Osteoblast (primary cell): ENCODE data around the gene CD84. TPM values are rescaled to one million over a fixed set of nuclear protein-coding genes. Genes with fewer than 3 reads are reported as not detected.
"Not testable (repeated sequence)": the region's sequence is repeated elsewhere in the genome, so short reads cannot be mapped to it uniquely, and the experiment has no call there.

Source experiments
- DNase-seq: peaks from one replicate; pipeline ENCODE4 v3.0.0; 2011; ENCODE audit warnings: low spot score, mixed read lengths; ENCODE audit not compliant: insufficient read length; ENCODE audit errors: missing footprints
- H2AFZ ChIP-seq: 2 replicates; pipeline ENCODE4 v1.6.0; 2011; ENCODE audit warnings: mild to moderate bottlenecking, low read length
- H3K27ac ChIP-seq: 2 replicates; pipeline ENCODE4 v1.5.1; 2011; ENCODE audit warnings: mild to moderate bottlenecking, low read depth, low read length, moderate library complexity
- H3K27me3 ChIP-seq: 2 replicates; pipeline ENCODE4 v1.6.0; 2012; ENCODE audit warnings: mild to moderate bottlenecking, control low read depth, inconsistent platforms, low read length, moderate library complexity; ENCODE audit not compliant: insufficient read depth
- H3K36me3 ChIP-seq: 2 replicates; pipeline ENCODE4 v1.5.1; 2011; ENCODE audit warnings: mild to moderate bottlenecking, low read length, control low read depth, moderate library complexity; ENCODE audit not compliant: insufficient read depth
- H3K4me1 ChIP-seq: 2 replicates; pipeline ENCODE4 v1.5.1; 2011; ENCODE audit warnings: mild to moderate bottlenecking, low read length, control low read depth, moderate library complexity; ENCODE audit not compliant: insufficient read depth
- H3K4me2 ChIP-seq: 2 replicates; pipeline ENCODE4 v1.6.0; 2011; ENCODE audit warnings: mild to moderate bottlenecking, low read length; ENCODE audit not compliant: insufficient read depth
- H3K4me3 ChIP-seq: fragments of 200-600 bp; sonication (generic); 3 replicates; pipeline ENCODE4 v1.5.1; 2012; ENCODE audit warnings: mild to moderate bottlenecking, low read length, inconsistent platforms; ENCODE audit not compliant: insufficient read depth
- H3K79me2 ChIP-seq: 2 replicates; pipeline ENCODE4 v1.6.0; 2012; ENCODE audit warnings: mild to moderate bottlenecking, low read length, control low read depth, inconsistent platforms; ENCODE audit not compliant: insufficient read depth
- H3K9me3 ChIP-seq: 2 replicates; pipeline ENCODE4 v1.5.1; 2011; ENCODE audit warnings: low read depth, low read length, control low read depth
- H4K20me1 ChIP-seq: 2 replicates; pipeline ENCODE4 v1.6.0; 2012; ENCODE audit warnings: mild to moderate bottlenecking, low read length, control low read depth; ENCODE audit not compliant: insufficient read depth
- total RNA-seq: library from RNA; depleted of rRNA; stranded (reverse); fragments of >200 nt; gene quantifications from 2 replicates; pipeline ENCODE4 v1.2.3, GENCODE V29; 2012
- TF ChIP-seq, protein P1 (sequence below): IDR thresholded peaks from 2 replicates; pipeline ENCODE4 v1.5.1; 2011; ENCODE audit warnings: mild to moderate bottlenecking, low read depth, low read length, moderate library complexity; ENCODE audit errors: extremely low read depth

Gene CD84
- total RNA-seq, 1 donor = 0.36 TPM

DNA sequence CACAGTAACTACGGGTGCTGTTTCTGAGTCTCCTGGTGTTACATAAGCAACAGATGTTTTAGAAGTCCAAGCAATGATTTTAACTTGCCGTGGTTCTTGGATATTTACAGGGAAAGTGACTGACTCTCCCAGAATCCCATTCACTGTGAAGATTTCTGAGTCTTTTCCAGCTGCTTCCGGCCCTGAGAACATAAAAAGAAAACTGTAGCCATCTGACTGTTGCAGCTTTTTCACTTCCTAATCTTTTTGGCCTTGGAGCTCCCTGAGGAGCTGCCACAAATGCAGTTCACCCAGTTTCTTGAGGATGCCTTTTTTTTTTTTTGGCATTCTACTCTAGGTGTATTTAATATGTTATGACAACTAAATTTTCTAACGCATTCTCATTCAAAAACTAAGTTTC lies 13.7 kb downstream of the CD84 start:
- Histone ChIP-seq H3K79me2 (no peaks in the 10 kb centered on the region), H4K20me1 (no peaks in the 10 kb centered on the region), H3K9me3 (no peaks in the 10 kb centered on the region), H3K4me3 (no peak overlapping the region), H3K27ac (no peak overlapping the region), H3K4me1 (no peaks in the 10 kb centered on the region), H3K4me2 (no peak overlapping the region), H3K36me3 (no peaks in the 10 kb centered on the region), H3K27me3 (no peaks in the 10 kb centered on the region), H2AFZ (no peak overlapping the region)
- DNase-seq = no peak
- TF ChIP-seq, protein P1, sequence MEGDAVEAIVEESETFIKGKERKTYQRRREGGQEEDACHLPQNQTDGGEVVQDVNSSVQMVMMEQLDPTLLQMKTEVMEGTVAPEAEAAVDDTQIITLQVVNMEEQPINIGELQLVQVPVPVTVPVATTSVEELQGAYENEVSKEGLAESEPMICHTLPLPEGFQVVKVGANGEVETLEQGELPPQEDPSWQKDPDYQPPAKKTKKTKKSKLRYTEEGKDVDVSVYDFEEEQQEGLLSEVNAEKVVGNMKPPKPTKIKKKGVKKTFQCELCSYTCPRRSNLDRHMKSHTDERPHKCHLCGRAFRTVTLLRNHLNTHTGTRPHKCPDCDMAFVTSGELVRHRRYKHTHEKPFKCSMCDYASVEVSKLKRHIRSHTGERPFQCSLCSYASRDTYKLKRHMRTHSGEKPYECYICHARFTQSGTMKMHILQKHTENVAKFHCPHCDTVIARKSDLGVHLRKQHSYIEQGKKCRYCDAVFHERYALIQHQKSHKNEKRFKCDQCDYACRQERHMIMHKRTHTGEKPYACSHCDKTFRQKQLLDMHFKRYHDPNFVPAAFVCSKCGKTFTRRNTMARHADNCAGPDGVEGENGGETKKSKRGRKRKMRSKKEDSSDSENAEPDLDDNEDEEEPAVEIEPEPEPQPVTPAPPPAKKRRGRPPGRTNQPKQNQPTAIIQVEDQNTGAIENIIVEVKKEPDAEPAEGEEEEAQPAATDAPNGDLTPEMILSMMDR = no peak

DNA sequence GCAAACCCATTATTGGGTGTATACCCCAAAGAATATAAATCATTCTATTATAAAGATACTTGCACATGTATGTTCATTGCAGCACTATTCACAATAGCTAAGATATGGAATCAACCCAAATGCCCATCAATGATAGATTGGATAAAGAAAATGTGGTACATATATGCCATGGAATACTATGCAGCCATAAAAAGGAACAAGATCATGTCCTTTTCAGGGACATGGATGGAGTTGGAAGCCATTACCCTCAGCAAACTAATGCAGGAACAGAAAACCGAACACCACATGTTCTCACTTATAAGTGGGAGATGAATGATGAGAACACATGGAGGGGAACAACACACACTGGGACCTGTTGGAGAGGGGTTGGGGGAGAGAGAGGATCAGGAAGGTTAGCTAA lies 16.1 kb downstream of the CD84 start:
- H3K27ac ChIP-seq, H3K4me3 ChIP-seq, H3K36me3 ChIP-seq, H4K20me1 ChIP-seq, DNase-seq, H3K4me1 ChIP-seq, H3K9me3 ChIP-seq, H3K27me3 ChIP-seq, H3K4me2 ChIP-seq, H2AFZ ChIP-seq, H3K79me2 ChIP-seq: not testable (repeated sequence)

DNA sequence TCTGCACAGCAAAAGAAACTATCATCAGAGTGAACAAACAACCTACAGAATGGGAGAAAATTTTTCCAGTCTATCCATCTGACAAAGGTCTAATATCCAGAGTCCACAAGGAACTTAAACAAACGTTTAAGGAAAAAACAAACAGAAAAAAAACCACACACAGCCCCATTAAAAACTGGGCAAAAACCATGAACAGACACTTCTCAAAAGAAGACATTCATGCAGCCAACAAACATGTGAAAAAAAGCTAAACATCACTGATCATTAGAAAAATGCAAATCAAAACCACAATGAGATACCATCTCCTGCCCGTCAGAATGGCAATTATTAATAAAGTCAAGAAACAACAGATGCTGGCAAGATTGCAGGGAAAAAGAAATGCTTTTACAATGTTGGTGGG lies 16.6 kb downstream of the CD84 start:
- H3K4me3 ChIP-seq, H3K27ac ChIP-seq, H3K36me3 ChIP-seq, DNase-seq, H4K20me1 ChIP-seq, H3K79me2 ChIP-seq, H3K4me2 ChIP-seq, H3K9me3 ChIP-seq, H3K4me1 ChIP-seq, H3K27me3 ChIP-seq, H2AFZ ChIP-seq: not testable (repeated sequence)

DNA sequence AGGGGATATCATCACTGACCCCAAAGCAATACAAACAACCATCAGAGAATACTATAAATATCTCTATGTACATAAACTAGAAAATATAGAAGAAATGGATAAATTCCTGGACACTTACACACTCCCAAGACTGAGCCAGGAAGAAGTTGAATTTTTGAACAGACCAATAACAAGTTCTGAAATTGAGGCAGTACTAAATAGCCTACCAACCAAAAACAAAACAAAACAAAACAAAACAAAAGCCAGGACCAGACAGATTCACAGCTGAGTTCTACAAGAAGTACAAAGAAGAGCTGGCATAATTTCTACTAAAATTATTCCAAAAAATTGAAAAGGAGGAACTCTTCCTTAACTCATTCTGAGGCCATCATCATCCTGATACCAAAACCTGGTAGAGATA lies 18.5 kb downstream of the CD84 start:
- H3K4me1 ChIP-seq = no peaks in the 10 kb centered on the region
- H3K36me3 ChIP-seq = no peaks in the 10 kb centered on the region
- DNase-seq = no peak
- TF ChIP-seq, protein P1 = no peak
- H3K4me3 ChIP-seq = no peak overlapping the region
- no peaks in the 10 kb centered on the region for H3K79me2 ChIP-seq
- H3K27me3 ChIP-seq = no peaks in the 10 kb centered on the region
- H3K27ac ChIP-seq = no peak overlapping the region
- no peaks in the 10 kb centered on the region for H3K9me3 ChIP-seq
- no peaks in the 10 kb centered on the region for H4K20me1 ChIP-seq
- H3K4me2 ChIP-seq = no peak overlapping the region
- H2AFZ ChIP-seq = no peak overlapping the region

DNA sequence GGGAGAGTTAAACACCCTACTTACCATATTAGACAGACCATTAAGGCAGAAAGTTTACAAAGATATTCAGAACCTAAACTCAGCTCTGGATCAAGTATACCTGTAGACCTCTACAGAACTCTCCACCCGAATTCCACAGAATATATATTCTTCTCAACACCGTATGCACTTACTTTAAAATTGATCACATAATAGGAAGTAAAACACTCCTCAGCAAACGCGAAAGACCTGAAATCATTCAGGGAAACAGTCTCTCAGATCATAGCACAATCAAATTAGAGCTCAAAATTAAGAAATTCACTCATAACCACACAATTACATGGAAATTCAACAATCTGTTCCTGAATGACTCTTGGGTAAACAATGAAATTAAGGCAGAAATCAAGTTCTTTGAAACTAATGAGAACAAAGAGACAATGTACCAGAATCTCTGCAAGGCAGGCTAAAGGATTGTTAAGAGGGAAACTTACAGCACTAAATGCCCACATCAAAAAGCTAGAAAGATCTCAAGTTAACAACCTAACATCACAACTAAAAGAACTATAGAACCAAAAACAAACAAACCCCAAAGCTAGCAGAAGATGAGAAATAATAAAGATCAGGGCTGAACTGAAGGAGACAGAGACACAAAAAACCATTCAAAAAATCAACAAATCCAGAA lies 19.1 kb downstream of the CD84 start:
- no peaks in the 10 kb centered on the region for H4K20me1 ChIP-seq
- H3K9me3 ChIP-seq = no peaks in the 10 kb centered on the region
- TF ChIP-seq, protein P1 = no peak
- H3K4me3 ChIP-seq = no peak overlapping the region
- H3K36me3 ChIP-seq = no peaks in the 10 kb centered on the region
- no peak overlapping the region for H2AFZ ChIP-seq
- no peaks in the 10 kb centered on the region for H3K79me2 ChIP-seq
- no peak overlapping the region for H3K4me2 ChIP-seq
- DNase-seq = no peak
- H3K4me1 ChIP-seq = no peaks in the 10 kb centered on the region
- H3K27me3 ChIP-seq = no peaks in the 10 kb centered on the region
- no peak overlapping the region for H3K27ac ChIP-seq

DNA sequence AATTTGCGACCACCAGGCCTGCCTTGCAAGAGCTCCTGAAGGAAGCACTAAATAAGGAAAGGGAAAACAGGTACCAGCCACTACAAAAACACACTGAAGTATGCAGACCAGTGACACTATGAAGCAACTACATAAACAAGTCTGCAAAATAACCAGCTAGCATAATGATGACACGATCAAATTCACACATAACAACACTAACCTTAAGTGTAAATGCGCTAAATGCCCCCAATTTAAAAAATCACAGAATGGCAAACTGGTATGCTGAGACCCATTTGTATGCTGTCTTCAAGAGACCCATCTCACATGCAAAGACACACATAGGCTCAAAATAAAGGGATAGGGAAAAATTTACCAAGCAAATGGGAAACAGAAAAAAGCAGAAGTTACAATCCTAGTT lies 19.9 kb downstream of the CD84 start:
- not testable (repeated sequence) for H3K79me2 ChIP-seq, H3K4me3 ChIP-seq, H3K27ac ChIP-seq, H2AFZ ChIP-seq, H3K4me1 ChIP-seq, H3K9me3 ChIP-seq, DNase-seq, H4K20me1 ChIP-seq, H3K36me3 ChIP-seq, H3K4me2 ChIP-seq, H3K27me3 ChIP-seq
